PC-3 (cell line): Measurements from ENCODE around the gene KDR.

Experiments
- EZH2 ChIP-seq: fragments of 300-600 bp; sonication (generic); IDR thresholded peaks from one replicate; pipeline ENCODE4 v1.6.1; 2017; ENCODE audit warnings: antibody characterized with exemption, mild to moderate bottlenecking, low read length; ENCODE audit not compliant: unreplicated experiment
- TF ChIP-seq, protein P1 (sequence below): fragments of 300-600 bp; sonication (generic); conservative IDR thresholded peaks from 2 replicates; pipeline ENCODE4 v1.5.1; 2017; ENCODE audit warnings: antibody characterized with exemption, low read depth, mild to moderate bottlenecking, low read length

DNA sequence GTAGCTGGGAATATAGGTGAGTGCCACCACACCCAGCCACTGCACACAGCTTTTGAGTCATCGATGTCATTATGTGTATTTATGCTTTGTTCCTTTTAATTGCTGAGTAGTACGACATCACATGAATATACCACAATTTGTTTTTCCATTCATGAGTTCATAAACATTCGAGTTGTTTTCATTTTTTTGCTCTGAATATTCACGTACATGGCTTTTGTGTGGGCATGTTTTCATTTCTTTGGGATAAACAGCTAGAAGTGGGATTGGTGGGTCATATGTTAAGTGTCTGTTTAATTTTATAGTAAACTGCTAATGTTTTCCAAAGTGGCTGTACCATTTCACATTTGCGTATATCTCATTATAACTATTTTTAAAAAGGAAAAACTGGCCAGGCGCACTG is 45.1 kb upstream of the KDR start:
- TF ChIP-seq, protein P1, sequence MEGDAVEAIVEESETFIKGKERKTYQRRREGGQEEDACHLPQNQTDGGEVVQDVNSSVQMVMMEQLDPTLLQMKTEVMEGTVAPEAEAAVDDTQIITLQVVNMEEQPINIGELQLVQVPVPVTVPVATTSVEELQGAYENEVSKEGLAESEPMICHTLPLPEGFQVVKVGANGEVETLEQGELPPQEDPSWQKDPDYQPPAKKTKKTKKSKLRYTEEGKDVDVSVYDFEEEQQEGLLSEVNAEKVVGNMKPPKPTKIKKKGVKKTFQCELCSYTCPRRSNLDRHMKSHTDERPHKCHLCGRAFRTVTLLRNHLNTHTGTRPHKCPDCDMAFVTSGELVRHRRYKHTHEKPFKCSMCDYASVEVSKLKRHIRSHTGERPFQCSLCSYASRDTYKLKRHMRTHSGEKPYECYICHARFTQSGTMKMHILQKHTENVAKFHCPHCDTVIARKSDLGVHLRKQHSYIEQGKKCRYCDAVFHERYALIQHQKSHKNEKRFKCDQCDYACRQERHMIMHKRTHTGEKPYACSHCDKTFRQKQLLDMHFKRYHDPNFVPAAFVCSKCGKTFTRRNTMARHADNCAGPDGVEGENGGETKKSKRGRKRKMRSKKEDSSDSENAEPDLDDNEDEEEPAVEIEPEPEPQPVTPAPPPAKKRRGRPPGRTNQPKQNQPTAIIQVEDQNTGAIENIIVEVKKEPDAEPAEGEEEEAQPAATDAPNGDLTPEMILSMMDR, result no peak
- no peak for TF ChIP-seq EZH2
